Left renal cortex interstitium (tissue), 4 donors: ENCODE data around the gene ACTN2. TPM values are rescaled to one million over a fixed set of nuclear protein-coding genes. Genes with fewer than 3 reads are reported as not detected.
A peak's percentile ranks its signal among the peaks of the same experiment; 100 is the strongest.

Experiments
- DNase-seq, 4 donors: peaks; one replicate each; pipeline ENCODE4 v3.0.0-alpha.2; 2013; ENCODE audit warnings: low read depth in 4 of 4, low spot score in 2 of 4, missing footprints in 1 of 4
- polyA plus RNA-seq, 4 donors: library from polyadenylated mRNA; unstranded; fragments of 120-200 nt; gene quantifications; one replicate each; pipeline ENCODE4 v1.2.1, GENCODE V29; 2013; ENCODE audit not compliant: insufficient read length in 4 of 4

ACTN2 gene
- polyA plus RNA-seq, 4 donors: 0.33 to 1.4 (median 0.58) TPM

DNA sequence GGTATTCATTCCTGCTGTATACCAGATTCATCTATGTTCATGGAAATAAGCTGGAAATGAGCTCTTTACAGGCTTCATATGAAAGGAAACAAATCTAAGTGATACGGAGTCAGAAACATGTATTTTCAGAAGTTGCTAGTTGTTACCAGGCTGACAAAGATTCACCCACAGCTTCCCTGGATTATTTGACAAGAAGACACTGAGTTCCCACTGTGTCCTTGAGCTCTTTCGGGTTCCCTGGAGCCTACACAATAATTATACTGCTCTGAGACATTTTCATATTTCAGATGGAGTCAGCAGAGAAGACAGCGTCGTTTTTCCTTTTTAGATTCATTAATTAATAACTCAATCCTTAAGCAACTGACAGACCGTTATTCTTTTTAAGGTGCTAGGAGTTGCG, 79.5 kb downstream of the ACTN2 start:
- DNase-seq: no peak

- no peak for DNase-seq
Measured at GRCh38 chr1:236766506-236766905, 80.2 kb downstream of the ACTN2 start.

- DNase-seq: no peak
Measured at GRCh38 chr1:236767276-236767675, 81.0 kb downstream of the ACTN2 start.

GRCh38 chr1:236768601-236769000, 82.3 kb downstream of the ACTN2 start:
- DNase-seq: no peak

DNA sequence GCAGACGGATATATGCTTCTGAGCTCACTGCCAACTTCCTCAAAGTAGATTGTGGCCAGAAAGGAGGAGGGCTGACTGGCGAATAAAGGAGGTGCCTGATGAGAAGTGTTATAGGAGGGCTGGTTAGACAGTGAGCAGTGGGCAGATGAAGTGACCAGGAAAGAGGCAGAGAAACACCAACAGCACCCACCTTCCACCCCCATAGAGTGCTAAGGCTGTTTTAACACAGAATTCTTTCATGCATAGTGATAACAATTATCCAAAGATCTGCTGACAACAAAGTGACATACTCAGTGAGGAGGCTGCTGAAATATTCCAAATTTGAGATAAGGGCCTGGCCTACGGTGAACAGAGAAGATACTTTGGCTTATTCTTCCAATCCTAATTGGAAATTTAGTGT, 87.6 kb downstream of the ACTN2 start:
- no peak for DNase-seq

DNA sequence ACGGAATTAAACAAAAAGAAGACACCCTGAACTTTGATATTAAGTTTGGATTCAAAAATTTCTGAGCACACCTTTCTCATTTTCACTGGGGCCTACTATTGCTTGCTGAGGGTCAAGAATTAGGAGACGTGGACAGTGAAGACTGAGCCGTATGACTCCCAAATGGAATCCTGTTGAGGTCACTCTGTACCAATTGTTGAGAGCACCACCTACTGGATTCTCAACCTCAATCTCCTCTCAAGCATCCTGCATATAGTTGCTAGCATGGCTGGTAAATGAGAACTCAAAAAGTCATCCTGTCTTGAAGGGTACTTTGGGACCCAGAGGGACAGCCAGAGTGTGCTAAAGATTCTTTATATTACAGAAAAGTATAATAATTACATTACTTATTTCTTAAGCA, 88.6 kb downstream of the ACTN2 start:
- no peak for DNase-seq

GRCh38 chr1:236779312-236779711, 93.0 kb downstream of the ACTN2 start:
- no peak for DNase-seq

- DNase-seq: no peak
Measured at GRCh38 chr1:236785477-236785876, 99.2 kb downstream of the ACTN2 start.

GRCh38 chr1:236786453-236786852, 100.2 kb downstream of the ACTN2 start:
- no peak for DNase-seq

GRCh38 chr1:236794585-236795034, 108.3 kb downstream of the ACTN2 start:
- DNase-seq: peak in 1 of 4 donors; percentile 5

GRCh38 chr1:236795035-236795756, 108.9 kb downstream of the ACTN2 start, which contains the start of gene MTR:
Gene MTR, plus strand, starts transcription at chr1:236795292. Its CDS starts 412 bp downstream, at chr1:236795704.
- peak; percentile 86 to 97 (median 92) for DNase-seq

- DNase-seq: peak in 3 of 4 donors; percentile 11 to 49 (median 27)
Measured at GRCh38 chr1:236795757-236796667, 109.7 kb downstream of the ACTN2 start.

- no peak for DNase-seq
Measured at GRCh38 chr1:236799001-236799400, 112.7 kb downstream of the ACTN2 start.

DNA sequence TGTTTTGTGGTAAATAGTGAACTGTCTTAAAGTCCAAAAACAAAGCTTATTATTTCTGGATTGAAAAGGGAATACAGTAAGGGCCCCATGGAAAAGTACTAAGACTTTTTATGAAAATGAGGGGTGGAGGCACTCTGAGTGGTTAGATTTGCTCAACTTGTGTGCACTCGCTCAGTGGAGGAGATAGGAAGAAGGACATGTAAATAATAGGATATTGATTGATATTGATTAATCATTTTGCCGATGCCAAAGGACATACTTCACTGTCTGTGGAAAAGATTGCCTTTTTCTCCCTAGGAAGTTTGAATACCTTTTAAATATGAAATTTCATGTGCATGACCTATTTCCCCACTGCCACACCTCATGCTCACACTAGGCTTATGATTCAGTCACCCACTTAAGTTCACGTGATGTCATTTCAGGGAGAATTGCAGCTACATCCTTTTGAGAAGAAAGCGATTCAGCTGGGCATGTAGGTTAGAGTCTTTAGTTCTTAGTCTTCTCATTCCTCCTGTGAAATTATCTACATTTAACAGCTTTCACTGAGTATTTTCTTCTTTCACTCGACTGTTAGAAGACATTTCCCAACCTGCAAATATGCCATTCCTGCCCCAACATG, 113.8 kb downstream of the ACTN2 start:
- DNase-seq: no peak

GRCh38 chr1:236800623-236801022, 114.3 kb downstream of the ACTN2 start:
- no peak for DNase-seq

- no peak for DNase-seq
Measured at GRCh38 chr1:236802264-236802663, 116.0 kb downstream of the ACTN2 start.

GRCh38 chr1:236806634-236807033, 120.3 kb downstream of the ACTN2 start:
- DNase-seq: no peak

GRCh38 chr1:236808005-236808404, 121.7 kb downstream of the ACTN2 start:
- DNase-seq: no peak

- no peak for DNase-seq
Measured at GRCh38 chr1:236808564-236809130, 122.3 kb downstream of the ACTN2 start.

DNA sequence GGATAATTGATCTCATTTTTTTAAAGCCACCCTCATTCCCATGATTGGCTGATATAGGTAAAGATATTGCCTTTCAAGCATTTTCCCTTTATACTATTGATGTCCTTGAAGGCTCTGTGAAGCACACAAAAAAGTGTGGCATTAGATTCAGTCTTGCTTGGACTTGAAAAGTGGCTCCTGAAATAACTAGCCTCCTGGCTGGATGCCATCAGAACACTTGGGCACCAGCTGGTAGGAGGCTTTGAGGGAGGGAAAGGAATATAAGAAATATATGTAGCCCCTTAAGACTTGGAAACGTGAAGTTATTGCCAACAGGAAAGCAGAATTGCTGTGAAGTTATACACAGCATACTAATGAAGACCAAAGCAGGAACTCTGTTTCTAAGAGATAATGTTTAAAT, 122.8 kb downstream of the ACTN2 start:
- DNase-seq: no peak

GRCh38 chr1:236810018-236810417, 123.7 kb downstream of the ACTN2 start:
- DNase-seq: no peak
